ENCODE measurements around the gene PIK3R2.
"Not testable (repeated sequence)": the region's sequence is repeated elsewhere in the genome, so short reads cannot be mapped to it uniquely, and the experiment has no call there.

The PIK3R2 gene

GRCh38 chr19:18155095-18156087 lies 2.4 kb downstream of the PIK3R2 start:
- no peak for DNase-seq (ENCODE audit: low spot score)

DNA sequence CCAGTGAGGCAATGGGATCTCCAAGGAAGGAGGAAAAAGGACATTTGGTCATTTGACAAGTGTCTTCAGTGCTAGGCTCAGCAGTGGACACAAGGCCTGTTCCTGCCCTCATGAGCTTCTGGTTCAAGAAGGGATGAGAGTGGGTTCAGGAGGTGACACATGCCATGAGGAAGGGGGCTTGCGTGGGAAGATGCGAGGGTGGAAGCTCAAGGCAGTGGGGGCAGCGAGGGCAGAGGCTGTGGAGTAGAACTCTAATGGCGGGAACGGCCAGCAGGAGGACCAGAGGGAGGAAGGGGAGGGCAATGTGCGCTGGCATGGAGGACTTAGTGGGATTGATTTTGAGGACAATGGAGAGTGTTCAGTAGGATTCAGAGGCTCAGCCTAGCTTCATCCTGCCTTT lies 3.3 kb downstream of the PIK3R2 start:
- no peak for DNase-seq (ENCODE audit: low spot score)

- peak; percentile 33 for DNase-seq (ENCODE audit: low spot score)
Observed at GRCh38 chr19:18156841-18157464, 4.0 kb downstream of the PIK3R2 start.

DNA sequence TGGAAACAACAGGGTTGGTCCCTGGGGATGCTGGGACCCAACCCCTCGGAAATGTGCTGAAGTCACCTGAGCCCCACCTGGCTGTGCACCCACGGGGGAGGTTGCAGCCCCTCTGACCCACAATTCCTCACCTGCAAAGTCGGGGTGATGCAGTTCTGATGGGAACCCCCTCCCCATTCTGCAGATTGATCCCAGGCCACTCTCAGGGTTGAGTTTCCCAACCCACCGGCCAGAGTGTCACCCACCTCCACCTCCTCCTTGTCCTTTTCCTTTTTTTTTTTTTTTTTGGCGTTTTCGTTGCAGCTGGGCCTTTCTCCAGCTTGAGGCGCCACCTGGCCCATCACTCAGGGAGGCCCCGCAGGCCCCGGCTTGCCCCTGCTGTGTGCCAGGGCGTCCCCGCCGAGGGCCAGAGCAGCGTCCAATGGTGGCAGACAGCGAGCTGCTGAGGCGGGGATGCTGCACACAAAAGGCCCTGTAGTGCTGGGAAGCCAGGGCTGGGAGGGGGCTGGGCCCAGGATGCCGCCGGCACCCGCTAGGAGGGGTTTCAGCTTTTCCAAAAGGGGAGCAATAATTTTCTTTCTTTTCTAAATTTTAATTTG lies 4.6 kb downstream of the PIK3R2 start:
- no peak for DNase-seq (ENCODE audit: low spot score)

GRCh38 chr19:18158467-18158866 lies 5.5 kb downstream of the PIK3R2 start:
- DNase-seq (ENCODE audit: low spot score), result no peak

DNA sequence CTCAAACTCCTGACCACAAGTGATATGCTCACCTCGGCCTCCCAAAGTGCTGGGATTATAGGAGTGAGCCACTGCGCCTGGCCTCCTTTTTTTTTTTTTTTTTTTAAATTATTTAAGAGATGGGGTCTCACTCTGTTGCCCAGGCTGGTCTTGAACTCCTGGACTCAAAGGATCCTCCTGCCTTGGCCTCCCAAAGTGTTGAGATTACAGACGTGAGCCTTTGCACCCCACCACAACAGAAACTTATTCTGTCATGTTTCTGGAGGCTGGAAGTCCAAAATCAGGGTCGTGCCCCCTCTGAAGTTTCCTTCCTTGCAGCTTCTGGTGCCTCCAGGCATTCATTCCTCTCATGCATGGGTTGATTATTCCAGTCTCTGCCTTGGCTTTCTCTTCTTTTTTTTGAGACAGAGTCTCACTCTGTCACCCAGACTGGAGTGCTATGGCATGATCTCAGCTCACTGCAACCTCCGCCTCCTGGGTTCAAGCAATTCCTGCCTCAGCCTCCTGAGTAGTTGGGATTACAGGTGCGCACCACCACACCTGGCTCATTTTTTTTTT lies 6.2 kb downstream of the PIK3R2 start:
- not testable (repeated sequence) for DNase-seq (ENCODE audit: low spot score)

DNA sequence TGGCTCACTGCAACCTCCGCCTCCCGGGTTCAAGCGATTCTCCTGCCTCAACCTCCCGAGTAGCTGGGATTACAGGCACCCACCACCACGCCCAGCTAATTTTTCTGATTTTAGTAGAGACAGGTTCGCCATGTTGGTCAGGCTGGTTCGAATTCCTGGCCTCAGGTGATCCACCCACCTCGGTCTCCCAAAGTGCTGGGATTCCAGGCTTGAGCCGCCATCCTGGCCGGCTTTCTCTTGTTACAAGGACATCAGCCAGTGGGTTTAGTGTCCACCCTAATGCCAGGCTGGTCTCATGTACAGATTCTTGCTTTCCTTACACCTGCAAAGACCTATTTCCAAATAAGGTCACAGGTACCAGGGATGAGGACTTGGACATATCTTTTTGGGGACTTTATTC lies 6.8 kb downstream of the PIK3R2 start:
- no peak for DNase-seq (ENCODE audit: low spot score)

DNA sequence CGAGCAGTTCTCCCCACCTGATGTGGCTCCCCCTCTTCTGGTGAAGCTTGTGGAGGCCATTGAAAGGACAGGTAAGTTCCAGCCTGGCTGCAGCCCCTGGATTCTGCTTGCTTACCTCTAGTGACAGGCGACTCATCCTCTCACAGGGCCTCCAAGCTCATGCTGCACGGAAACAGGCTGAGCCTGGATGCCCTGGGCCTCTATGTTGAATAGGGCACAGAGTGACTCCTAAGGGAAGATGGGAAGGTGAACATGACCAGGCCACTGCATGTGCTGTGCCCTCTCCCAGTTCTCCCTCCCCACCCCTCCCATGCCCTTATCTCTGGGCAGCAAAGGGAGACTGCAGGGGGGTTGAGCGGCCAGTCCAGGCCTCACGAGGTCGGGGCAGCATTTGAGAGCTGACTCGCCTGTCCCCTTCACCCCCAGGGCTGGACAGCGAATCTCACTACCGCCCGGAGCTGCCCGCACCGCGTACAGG lies 7.6 kb downstream of the PIK3R2 start:
- no peak for DNase-seq (ENCODE audit: low spot score)

GRCh38 chr19:18160971-18161635 lies 8.1 kb downstream of the PIK3R2 start:
- peak; percentile 41 for DNase-seq (ENCODE audit: low spot score)

DNA sequence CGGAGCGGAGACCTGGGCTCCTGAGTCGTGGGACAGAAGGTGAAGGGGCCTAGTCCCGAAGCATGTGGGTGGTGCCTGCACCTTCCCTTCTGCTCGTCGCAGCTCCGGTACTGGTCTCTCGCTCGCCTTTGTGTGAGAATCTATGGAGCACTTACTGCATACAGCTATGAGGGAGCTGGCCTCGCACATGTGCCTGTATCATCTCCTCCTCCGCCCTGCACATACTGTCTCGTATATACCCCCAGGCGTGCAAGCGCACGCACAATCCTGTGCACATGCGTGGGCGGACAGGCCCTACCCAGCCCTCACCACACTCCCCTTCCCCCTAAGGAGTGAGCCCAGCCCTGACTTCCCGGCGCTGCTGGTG lies 8.7 kb downstream of the PIK3R2 start:
- no peak for DNase-seq (ENCODE audit: low spot score)

DNA sequence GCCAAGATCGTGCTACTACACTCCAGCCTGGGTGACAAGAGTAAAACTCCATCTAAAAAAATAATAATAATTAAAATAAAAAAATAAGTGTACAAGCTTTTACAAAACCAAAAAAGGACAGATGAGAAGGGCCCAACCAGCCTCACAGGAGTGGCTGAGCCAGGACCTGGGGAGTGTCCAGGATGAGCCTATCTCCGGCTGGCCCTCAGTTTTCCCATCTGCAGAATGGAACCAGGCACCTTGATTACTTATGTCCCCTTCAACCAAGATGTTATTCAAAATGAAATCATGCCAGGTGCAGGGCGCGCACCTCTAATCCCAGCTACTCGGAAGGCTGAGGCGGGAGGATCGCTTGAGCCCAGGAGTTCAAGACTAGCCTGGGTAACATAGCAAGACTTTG lies 11.1 kb downstream of the PIK3R2 start:
- DNase-seq (ENCODE audit: low spot score), result no peak

- no peak for DNase-seq (ENCODE audit: low spot score)
Observed at GRCh38 chr19:18165794-18166544, 13.0 kb downstream of the PIK3R2 start.

DNA sequence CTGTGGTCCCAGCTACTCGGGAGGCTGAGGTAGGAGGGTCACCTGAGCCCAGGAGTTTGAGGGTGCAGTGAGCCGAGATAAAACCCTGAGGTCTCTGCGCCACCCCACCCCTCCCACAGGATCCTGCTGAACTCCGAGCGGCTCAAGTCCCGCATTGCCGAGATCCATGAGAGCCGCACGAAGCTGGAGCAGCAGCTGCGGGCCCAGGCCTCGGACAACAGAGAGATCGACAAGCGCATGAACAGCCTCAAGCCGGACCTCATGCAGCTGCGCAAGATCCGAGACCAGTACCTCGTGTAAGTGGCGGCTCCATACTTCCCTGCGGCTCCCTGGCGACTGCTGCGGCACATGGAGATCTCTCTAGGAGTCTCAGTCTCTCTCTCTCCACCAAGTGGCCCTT lies 14.0 kb downstream of the PIK3R2 start:
- DNase-seq (ENCODE audit: low spot score), result no peak

- DNase-seq (ENCODE audit: low spot score), result peak; percentile 30
Observed at GRCh38 chr19:18167975-18168645, 15.1 kb downstream of the PIK3R2 start.

GRCh38 chr19:18168673-18169381 lies 15.9 kb downstream of the PIK3R2 start:
- no peak for DNase-seq (ENCODE audit: low spot score)

DNA sequence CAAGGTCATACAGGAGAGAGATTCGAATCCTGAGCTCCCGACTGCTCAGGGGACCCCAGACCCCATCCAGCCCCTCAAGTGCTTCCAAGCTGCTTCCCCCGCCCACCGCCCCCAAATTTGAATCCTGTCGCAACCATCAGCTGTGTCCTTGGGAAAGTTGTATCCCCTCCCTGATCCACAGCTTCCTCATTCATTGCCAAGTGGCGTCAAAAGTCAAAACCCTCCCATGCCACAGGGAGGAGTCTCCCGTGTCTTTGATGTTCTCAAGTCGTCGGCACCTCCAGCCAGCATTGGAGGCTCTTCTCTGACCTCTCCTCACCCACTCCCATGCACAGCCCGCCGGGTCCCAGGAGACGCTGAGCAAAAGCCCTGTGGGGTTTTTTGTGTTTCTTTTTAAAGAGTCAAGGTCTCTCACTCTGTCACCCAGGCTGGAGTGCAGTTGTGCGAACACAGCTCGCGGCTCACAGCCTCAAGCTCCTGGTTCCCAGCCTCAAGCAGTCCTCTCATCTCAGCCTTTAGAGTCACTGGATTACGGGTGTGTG lies 17.8 kb downstream of the PIK3R2 start:
- no peak for DNase-seq (ENCODE audit: low spot score)

GRCh38 chr19:18171605-18172327 lies 18.8 kb downstream of the PIK3R2 start:
- no peak for DNase-seq (ENCODE audit: low spot score)

GRCh38 chr19:18172331-18173053 lies 19.5 kb downstream of the PIK3R2 start:
- no peak for DNase-seq (ENCODE audit: low spot score)

Measured in kidney capillary endothelial cell (primary cell).